PC-9 (cell line): ENCODE results near the gene ZFYVE16. TPM values are rescaled to one million over a fixed set of nuclear protein-coding genes. Genes with fewer than 3 reads are reported as not detected.

Source experiments
- BruUV-seq: library from RNA; stranded (reverse); fragments of 400-500 nt; replicated peaks from 2 replicates; lab custom pipeline; 2021; lab: Mats Ljungman, UMichigan
- CTCF ChIA-PET: fragments of 300-600 bp; sonication (Branson Sonifier 250); formaldehyde crosslinking; loops from one replicate; lab custom pipeline; 2022; ENCODE audit warnings: antibody characterized with exemption; lab: Charles Lee
- POLR2A ChIA-PET: fragments of 300-600 bp; sonication (Branson Sonifier 250); formaldehyde crosslinking; loops from one replicate; lab custom pipeline; 2022; ENCODE audit warnings: antibody characterized with exemption; ENCODE audit not compliant: unreplicated experiment; lab: Charles Lee
- DNase-seq, 2 experiments: peaks; one replicate each; pipeline versions ENCODE4 v3.0.0 to v3.0.0-alpha.2; 2015 to 2022; ENCODE audit warnings: mixed read lengths in 1 of 2
- H2AFZ ChIP-seq: fragments of 200-600 bp; sonication (generic); 2 replicates; pipeline ENCODE4 v1.8.1; 2017; ENCODE audit warnings: antibody characterized with exemption
- H3F3A ChIP-seq: fragments of 200-600 bp; sonication (generic); 2 replicates; pipeline ENCODE4 v1.8.1; 2017; ENCODE audit warnings: antibody characterized with exemption, mild to moderate bottlenecking, low read depth; ENCODE audit not compliant: insufficient read depth
- H3K27ac ChIP-seq: fragments of 200-600 bp; sonication (generic); 2 replicates; pipeline ENCODE4 v1.6.1; 2016; ENCODE audit warnings: mixed run types
- H3K27me3 ChIP-seq: fragments of 200-600 bp; sonication (generic); 2 replicates; pipeline ENCODE4 v1.6.1; 2016; ENCODE audit warnings: low read depth, mixed run types; ENCODE audit not compliant: insufficient read depth
- H3K36me3 ChIP-seq: fragments of 200-600 bp; sonication (generic); 2 replicates; pipeline ENCODE4 v1.6.1; 2016; ENCODE audit warnings: low read depth, mixed run types
- H3K4me1 ChIP-seq: fragments of 200-600 bp; sonication (generic); replicated peaks from 2 replicates; pipeline ENCODE4 v1.6.1; 2016; ENCODE audit warnings: mixed run types; ENCODE audit not compliant: insufficient read depth
- H3K4me2 ChIP-seq: fragments of 200-600 bp; sonication (generic); 2 replicates; pipeline ENCODE4 v1.6.1; 2017; ENCODE audit warnings: mixed run types
- H3K4me3 ChIP-seq: fragments of 200-600 bp; sonication (generic); 2 replicates; pipeline ENCODE4 v1.6.1; 2016; ENCODE audit warnings: mixed run types
- H3K79me2 ChIP-seq: fragments of 200-600 bp; sonication (generic); 2 replicates; pipeline ENCODE4 v1.6.1; 2017; ENCODE audit warnings: low read depth, mixed run types
- H3K9me2 ChIP-seq: fragments of 200-600 bp; sonication (generic); 2 replicates; pipeline ENCODE4 v1.8.1; 2017; ENCODE audit warnings: mild to moderate bottlenecking; ENCODE audit not compliant: insufficient read depth
- H3K9me3 ChIP-seq: fragments of 200-600 bp; sonication (generic); 2 replicates; pipeline ENCODE4 v1.8.1; 2016; ENCODE audit warnings: low read depth; ENCODE audit not compliant: insufficient read depth
- H4K20me1 ChIP-seq: fragments of 200-600 bp; sonication (generic); 2 replicates; pipeline ENCODE4 v1.8.1; 2017; ENCODE audit not compliant: insufficient read depth
- EZH2 ChIP-seq: fragments of 200-600 bp; sonication (generic); IDR thresholded peaks from 2 replicates; pipeline ENCODE4 v1.8.0; 2017; ENCODE audit warnings: antibody characterized with exemption, low read depth
- intact Hi-C: fragments of 100-400 bp; cut with micrococcal nuclease; formaldehyde crosslinking; loops from one replicate; pipeline ENCODE4 v1.10.0; 2022; ENCODE audit not compliant: unreplicated experiment
- total RNA-seq: library from RNA; stranded (reverse); gene quantifications from 2 replicates; pipeline ENCODE4 v1.2.3, GENCODE V29; 2021
- TF ChIP-seq, protein P1 (sequence below): fragments of 200-600 bp; sonication (generic); conservative IDR thresholded peaks from 2 replicates; pipeline ENCODE4 v1.6.1; 2017; ENCODE audit warnings: mixed run types, antibody characterized with exemption, mild to moderate bottlenecking, moderate library complexity

The ZFYVE16 gene
- total RNA-seq, 1 experiment from 2014 or later: 27.7 TPM

DNA sequence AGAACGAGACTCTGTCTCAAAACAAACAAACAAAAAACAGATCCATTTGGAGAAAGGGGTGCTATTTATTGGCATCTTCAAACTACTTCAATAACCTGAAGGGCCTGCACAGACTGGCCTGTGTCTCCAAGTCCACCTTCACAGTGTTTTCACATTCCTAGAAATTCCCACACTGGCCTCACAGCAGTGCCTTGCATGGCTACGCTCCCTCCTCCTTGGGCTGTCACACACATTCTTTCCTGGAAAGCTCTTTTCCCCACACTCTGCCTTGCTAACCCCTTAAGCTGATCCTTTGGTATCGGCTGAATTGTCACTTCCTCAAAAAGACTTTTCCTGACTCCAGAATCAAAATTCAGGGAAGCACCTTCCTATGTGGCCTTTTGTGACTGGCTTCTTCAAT lies 99.8 kb downstream of the ZFYVE16 start:
- H4K20me1 ChIP-seq: no peaks in the 10 kb centered on the region
- H3K27me3 ChIP-seq: no peaks in the 10 kb centered on the region
- H3K4me2 ChIP-seq: no peak overlapping the region
- BruUV-seq: no TSS peak
- no peaks in the 10 kb centered on the region for H3K9me3 ChIP-seq
- no peaks in the 10 kb centered on the region for H3K79me2 ChIP-seq
- H3K9me2 ChIP-seq: no peaks in the 10 kb centered on the region; the same call in 1 of the 2 replicates
- POLR2A ChIA-PET: interaction anchor here (0.6 kb wide), 1 partner anchor 901 kb away, joined by 3 read pairs; no protein-coding TSS in a partner anchor
- no peak overlapping the region for H3K4me3 ChIP-seq
- peaks cover 12% of the 10 kb centered on the region; the same call in 1 of the 2 replicates for H3K4me1 ChIP-seq
- CTCF ChIA-PET: no interaction called here
- no peak overlapping the region for H3K27ac ChIP-seq
- H3K36me3 ChIP-seq: no peaks in the 10 kb centered on the region
- no peak overlapping the region for H2AFZ ChIP-seq
- no peak for TF ChIP-seq EZH2
- TF ChIP-seq, protein P1, sequence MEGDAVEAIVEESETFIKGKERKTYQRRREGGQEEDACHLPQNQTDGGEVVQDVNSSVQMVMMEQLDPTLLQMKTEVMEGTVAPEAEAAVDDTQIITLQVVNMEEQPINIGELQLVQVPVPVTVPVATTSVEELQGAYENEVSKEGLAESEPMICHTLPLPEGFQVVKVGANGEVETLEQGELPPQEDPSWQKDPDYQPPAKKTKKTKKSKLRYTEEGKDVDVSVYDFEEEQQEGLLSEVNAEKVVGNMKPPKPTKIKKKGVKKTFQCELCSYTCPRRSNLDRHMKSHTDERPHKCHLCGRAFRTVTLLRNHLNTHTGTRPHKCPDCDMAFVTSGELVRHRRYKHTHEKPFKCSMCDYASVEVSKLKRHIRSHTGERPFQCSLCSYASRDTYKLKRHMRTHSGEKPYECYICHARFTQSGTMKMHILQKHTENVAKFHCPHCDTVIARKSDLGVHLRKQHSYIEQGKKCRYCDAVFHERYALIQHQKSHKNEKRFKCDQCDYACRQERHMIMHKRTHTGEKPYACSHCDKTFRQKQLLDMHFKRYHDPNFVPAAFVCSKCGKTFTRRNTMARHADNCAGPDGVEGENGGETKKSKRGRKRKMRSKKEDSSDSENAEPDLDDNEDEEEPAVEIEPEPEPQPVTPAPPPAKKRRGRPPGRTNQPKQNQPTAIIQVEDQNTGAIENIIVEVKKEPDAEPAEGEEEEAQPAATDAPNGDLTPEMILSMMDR: no peak
- intact Hi-C loops: no loop called here
- DNase-seq: no peak
- 0 out of 2 replicates have a peak, but pooled peaks cover 3% of the 10 kb centered on the region for H3F3A ChIP-seq

DNA sequence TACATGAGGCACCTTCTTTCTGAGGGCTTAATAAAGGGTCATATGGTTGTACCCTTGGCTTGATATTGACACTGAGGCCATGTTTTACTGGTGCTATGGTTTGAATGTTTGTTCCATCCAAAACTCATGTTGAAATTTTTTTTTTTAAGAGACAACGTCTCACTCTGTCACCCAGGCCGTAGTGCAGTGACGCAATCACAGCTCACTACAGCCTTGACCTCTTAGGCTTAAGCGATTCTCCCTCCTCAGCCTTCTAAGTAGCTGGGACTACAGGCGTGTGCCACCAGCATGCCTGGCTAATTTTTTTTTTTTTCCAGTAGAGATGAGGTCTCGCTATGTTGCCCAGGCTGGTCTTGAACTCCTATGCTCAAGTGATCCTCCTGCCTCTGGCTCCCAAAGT lies 101.0 kb downstream of the ZFYVE16 start:
- Histone ChIP-seq H3K4me3 (no peak overlapping the region), H3K27me3 (no peaks in the 10 kb centered on the region), H4K20me1 (no peaks in the 10 kb centered on the region), H3F3A (no peaks in the 10 kb centered on the region), H3K27ac (no peak overlapping the region), H2AFZ (no peak overlapping the region), H3K4me2 (no peak overlapping the region), H3K9me2 (no peaks in the 10 kb centered on the region; the same call in 1 of the 2 replicates), H3K4me1 (peaks cover under 1% of the 10 kb centered on the region; the same call in 1 of the 2 replicates), H3K9me3 (no peaks in the 10 kb centered on the region), H3K36me3 (no peaks in the 10 kb centered on the region), H3K79me2 (no peaks in the 10 kb centered on the region)
- ChIA-PET CTCF (no interaction called here), POLR2A (no interaction called here)
- DNase-seq: no peak
- intact Hi-C loops: no loop called here
- BruUV-seq: no TSS peak
- TF ChIP-seq, protein P1: no peak
- TF ChIP-seq EZH2: no peak

DNA sequence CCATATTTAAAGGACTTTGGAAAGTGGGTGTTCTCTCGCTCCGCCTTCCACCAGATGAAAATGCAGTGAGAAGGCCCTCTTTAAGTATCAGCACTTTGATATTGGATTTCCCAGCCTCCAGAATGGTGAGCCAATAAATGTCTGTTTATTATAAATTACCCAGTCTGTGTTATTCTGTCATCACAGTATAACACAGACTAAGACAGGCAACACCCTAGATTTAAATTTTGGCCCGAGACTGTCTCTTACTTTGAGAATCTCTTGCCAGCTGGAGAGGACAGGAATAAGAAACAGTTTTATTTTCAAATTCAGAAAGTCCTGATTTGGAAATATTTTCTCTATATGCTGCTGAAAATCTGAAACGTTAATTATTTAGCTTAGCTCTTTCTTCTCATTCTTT lies 101.5 kb downstream of the ZFYVE16 start:
- no peaks in the 10 kb centered on the region for H3K27me3 ChIP-seq
- H3K36me3 ChIP-seq: no peaks in the 10 kb centered on the region
- no peak overlapping the region for H3K4me2 ChIP-seq
- no peak overlapping the region for H3K27ac ChIP-seq
- POLR2A ChIA-PET: no interaction called here
- no peak overlapping the region for H3K4me3 ChIP-seq
- no peak for DNase-seq
- no peaks in the 10 kb centered on the region for H3F3A ChIP-seq
- H4K20me1 ChIP-seq: no peaks in the 10 kb centered on the region
- H2AFZ ChIP-seq: no peak overlapping the region
- TF ChIP-seq, protein P1: no peak
- no peak for TF ChIP-seq EZH2
- no TSS peak for BruUV-seq
- CTCF ChIA-PET: no interaction called here
- H3K79me2 ChIP-seq: no peaks in the 10 kb centered on the region
- H3K4me1 ChIP-seq: no peaks in the 10 kb centered on the region
- no peaks in the 10 kb centered on the region for H3K9me3 ChIP-seq
- no peaks in the 10 kb centered on the region; the same call in 1 of the 2 replicates for H3K9me2 ChIP-seq
- intact Hi-C loops: no loop called here
